H9 (cell line): Measurements from ENCODE around the gene SORCS2. TPM values are rescaled to one million over a fixed set of nuclear protein-coding genes. Genes with fewer than 3 reads are reported as not detected.
A peak's percentile ranks its signal among the peaks of the same experiment; 100 is the strongest.

Experiments
- DNase-seq: peaks from one replicate; pipeline ENCODE4 v3.0.0-alpha.2; 2017
- H2AFZ ChIP-seq: one replicate; pipeline ENCODE4 v1.6.1; 2013; ENCODE audit warnings: mild to moderate bottlenecking, low read length, control low read depth, moderate library complexity
- H2AK5ac ChIP-seq: 2 replicates; pipeline ENCODE4 v1.6.1; 2013; ENCODE audit warnings: low read length, control low read depth, mixed read lengths; ENCODE audit not compliant: insufficient read length
- H2BK120ac ChIP-seq: one replicate; pipeline ENCODE4 v1.6.1; 2013; ENCODE audit warnings: low read depth, mild to moderate bottlenecking, low read length, control low read depth, inconsistent platforms; ENCODE audit not compliant: poor library complexity, severe bottlenecking
- H2BK12ac ChIP-seq: 2 replicates; pipeline ENCODE4 v1.6.1; 2013; ENCODE audit warnings: low read length, control low read depth, mixed read lengths, low read depth; ENCODE audit not compliant: insufficient read length
- H2BK15ac ChIP-seq: 2 replicates; pipeline ENCODE4 v1.6.1; 2013; ENCODE audit warnings: low read depth, low read length, control low read depth
- H2BK20ac ChIP-seq: one replicate; pipeline ENCODE4 v1.6.1; 2013; ENCODE audit warnings: low read depth, mild to moderate bottlenecking, low read length, control low read depth, inconsistent platforms; ENCODE audit not compliant: poor library complexity, severe bottlenecking
- H2BK5ac ChIP-seq: 2 replicates; pipeline ENCODE4 v1.6.1; 2013; ENCODE audit warnings: low read length, control low read depth, mixed read lengths; ENCODE audit not compliant: insufficient read length
- H3K14ac ChIP-seq: 2 replicates; pipeline ENCODE4 v1.6.1; 2013; ENCODE audit warnings: low read length, control low read depth; ENCODE audit not compliant: insufficient read depth
- H3K18ac ChIP-seq: 2 replicates; pipeline ENCODE4 v1.6.1; 2013; ENCODE audit warnings: low read depth, mild to moderate bottlenecking, mixed read lengths, low read length, control low read depth; ENCODE audit not compliant: insufficient read length
- H3K23ac ChIP-seq: 2 replicates; pipeline ENCODE4 v1.6.1; 2013; ENCODE audit warnings: low read length, control low read depth, mixed read lengths, low read depth; ENCODE audit not compliant: insufficient read length
- H3K23me2 ChIP-seq: 2 replicates; pipeline ENCODE4 v1.6.1; 2013; ENCODE audit warnings: low read depth, mild to moderate bottlenecking, mixed read lengths, low read length, control low read depth; ENCODE audit not compliant: insufficient read length, poor library complexity, severe bottlenecking
- H3K27ac ChIP-seq: 2 replicates; pipeline ENCODE4 v1.5.1; 2013; ENCODE audit warnings: low read length, control low read depth, mixed read lengths, low read depth; ENCODE audit not compliant: insufficient read length
- H3K27me3 ChIP-seq: 2 replicates; pipeline ENCODE4 v1.6.1; 2013; ENCODE audit warnings: low read length, control low read depth, inconsistent platforms; ENCODE audit not compliant: insufficient read depth
- H3K4ac ChIP-seq: 2 replicates; pipeline ENCODE4 v1.6.1; 2013; ENCODE audit warnings: low read depth, mild to moderate bottlenecking, control low read depth, inconsistent platforms, low read length, moderate library complexity
- H3K4me1 ChIP-seq: 2 replicates; pipeline ENCODE4 v1.6.1; 2013; ENCODE audit warnings: low read length, control low read depth, inconsistent platforms; ENCODE audit not compliant: insufficient read depth
- H3K4me2 ChIP-seq: 2 replicates; pipeline ENCODE4 v1.6.1; 2013; ENCODE audit warnings: low read length, control low read depth, mixed read lengths; ENCODE audit not compliant: insufficient read length, insufficient read depth
- H3K56ac ChIP-seq: 2 replicates; pipeline ENCODE4 v1.6.1; 2013; ENCODE audit warnings: low read depth, mild to moderate bottlenecking, mixed read lengths, low read length, control low read depth; ENCODE audit not compliant: insufficient read length
- H3K79me1 ChIP-seq: 2 replicates; pipeline ENCODE4 v1.6.1; 2013; ENCODE audit warnings: low read depth, mild to moderate bottlenecking, moderate library complexity, low read length, control low read depth, inconsistent platforms; ENCODE audit not compliant: insufficient read depth, poor library complexity, severe bottlenecking
- H3K79me2 ChIP-seq: 2 replicates; pipeline ENCODE4 v1.6.1; 2013; ENCODE audit warnings: low read length, control low read depth, inconsistent platforms; ENCODE audit not compliant: insufficient read depth
- H3K9ac ChIP-seq: 2 replicates; pipeline ENCODE4 v1.6.1; 2013; ENCODE audit warnings: low read length, control low read depth, mixed read lengths; ENCODE audit not compliant: insufficient read length; ENCODE audit errors: extremely low read depth
- H3K9me3 ChIP-seq: one replicate; pipeline ENCODE4 v1.6.1; 2013; ENCODE audit warnings: low read depth, low read length, inconsistent platforms; ENCODE audit not compliant: control insufficient read depth
- H3T11ph ChIP-seq: one replicate; pipeline ENCODE4 v1.6.1; 2013; ENCODE audit warnings: mild to moderate bottlenecking, low read length, control low read depth, inconsistent platforms
- H4K20me1 ChIP-seq: one replicate; pipeline ENCODE4 v1.6.1; 2013; ENCODE audit not compliant: control insufficient read depth, insufficient read length, insufficient read depth
- H4K5ac ChIP-seq: 2 replicates; pipeline ENCODE4 v1.6.1; 2013; ENCODE audit warnings: low read depth, mild to moderate bottlenecking, mixed read lengths, low read length, control low read depth; ENCODE audit not compliant: insufficient read length
- H4K8ac ChIP-seq: replicated peaks from 2 replicates; pipeline ENCODE4 v1.6.1; 2013; ENCODE audit warnings: low read length, control low read depth, mixed read lengths, low read depth; ENCODE audit not compliant: insufficient read length
- H4K91ac ChIP-seq: 2 replicates; pipeline ENCODE4 v1.6.1; 2013; ENCODE audit warnings: low read depth, mild to moderate bottlenecking, moderate library complexity, mixed read lengths, low read length, control low read depth; ENCODE audit not compliant: insufficient read length
- H3K27ac Mint-ChIP-seq, 3 experiments: 2 replicates in 2 of 3; 3 replicates in 1 of 3; pipeline ENCODE4 v1.8.0; 2020 to 2021; ENCODE audit warnings: mixed read lengths in 3 of 3, mild to moderate bottlenecking in 1 of 3, moderate library complexity in 1 of 3
- H3K27me3 Mint-ChIP-seq: 2 replicates; pipeline ENCODE4 v1.8.0; 2021; ENCODE audit warnings: low read depth, mild to moderate bottlenecking, moderate library complexity, mixed read lengths
- H3K36me3 Mint-ChIP-seq, 3 experiments: 2 replicates in 2 of 3; 3 replicates in 1 of 3; pipeline ENCODE4 v1.8.0; 2020 to 2021; ENCODE audit warnings: low read depth in 3 of 3, mixed read lengths in 3 of 3; ENCODE audit not compliant: insufficient read depth in 1 of 3
- H3K4me1 Mint-ChIP-seq, 2 experiments: 2 replicates each; pipeline ENCODE4 v1.8.0; 2020; ENCODE audit warnings: mixed read lengths in 2 of 2
- H3K4me3 Mint-ChIP-seq, 2 experiments: 2 replicates in 1 of 2; 3 replicates in 1 of 2; pipeline ENCODE4 v1.8.0; 2020 to 2021; ENCODE audit warnings: mild to moderate bottlenecking in 2 of 2, mixed read lengths in 2 of 2, moderate library complexity in 1 of 2
- H3K9me3 Mint-ChIP-seq, 2 experiments: 2 replicates in 1 of 2; 3 replicates in 1 of 2; pipeline ENCODE4 v1.8.0; 2020; ENCODE audit warnings: mild to moderate bottlenecking in 2 of 2, mixed read lengths in 2 of 2, moderate library complexity in 1 of 2
- CTCF ChIP-seq: fragments of 200-600 bp; sonication (generic); conservative IDR thresholded peaks from 3 replicates; pipeline ENCODE4 v1.8.0; 2021; ENCODE audit warnings: antibody characterized with exemption, mild to moderate bottlenecking
- WGBS: extraction: QIAGEN DNeasy Blood & Tissue Kit; methylation state at CpG from one replicate; pipeline ENCODE4 v1.1.7; 2013; ENCODE audit warnings: missing lambda C conversion rate, low lambda C conversion rate, mixed read lengths; ENCODE audit not compliant: insufficient read length; ENCODE audit errors: extremely low coverage; 5-methylcytosine and 5-hydroxymethylcytosine counted together
- total RNA-seq: library from RNA; stranded (reverse); gene quantifications from 2 replicates; pipeline ENCODE4 v1.2.1, GENCODE V29; 2021

Gene SORCS2
- total RNA-seq, 1 experiment from 2014 or later = 0.57 TPM

DNA sequence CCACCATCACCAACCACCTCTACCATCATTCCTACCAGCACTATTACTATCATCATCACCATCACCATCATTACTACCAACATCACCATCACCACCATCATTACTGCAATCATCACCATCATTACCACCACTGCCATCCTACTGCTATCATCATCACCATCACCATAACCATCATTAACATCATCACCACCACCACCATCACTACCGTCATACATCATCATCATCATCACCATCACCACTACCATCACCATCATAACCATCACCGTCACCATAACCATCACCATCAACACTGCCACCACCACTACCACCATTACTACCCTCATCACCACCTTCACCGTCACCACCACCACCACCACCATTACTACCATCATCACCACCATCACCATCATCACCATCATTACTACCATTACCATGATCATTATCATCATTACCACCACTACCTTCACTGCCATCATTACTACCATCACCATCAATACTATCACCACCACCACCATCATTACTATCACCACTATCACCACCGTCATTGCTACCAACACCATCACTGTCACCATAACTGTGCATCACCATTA is 170.6 kb downstream of the SORCS2 start:
- Histone ChIP-seq H2AK5ac (no peak overlapping the region), H3K23ac (no peak overlapping the region), H3K23me2 (no peaks in the 10 kb centered on the region), H3K56ac (no peak overlapping the region), H3K27ac (no peak overlapping the region), H3K9ac (no peak overlapping the region), H4K8ac (no peak overlapping the region), H2BK12ac (no peak overlapping the region), H3K4me1 (peaks cover 4% of the 10 kb centered on the region; the same call in 1 of the 2 replicates), H3K4ac (no peak overlapping the region), H2BK5ac (no peak overlapping the region), H3K79me1 (no peaks in the 10 kb centered on the region), H2AFZ (no peak overlapping the region), H4K91ac (no peak overlapping the region), H3K79me2 (no peaks in the 10 kb centered on the region), H3K14ac (no peak overlapping the region), H2BK15ac (no peak overlapping the region), H4K20me1 (no peaks in the 10 kb centered on the region), H4K5ac (peak overlapping the region; percentile 6), H3K27me3 (no peaks in the 10 kb centered on the region), H2BK20ac (no peak overlapping the region), H3K9me3 (no peaks in the 10 kb centered on the region), H2BK120ac (no peak overlapping the region), H3T11ph (no peak overlapping the region), H3K4me2 (no peak overlapping the region), H3K18ac (no peak overlapping the region)
- Mint-ChIP-seq H3K4me3 (no peak overlapping the region), H3K36me3 (no peaks in the 10 kb centered on the region; a peak in 1 of 7 replicates), H3K27me3 (peaks cover 4% of the 10 kb centered on the region), H3K9me3 (peaks cover 0 to 2% of the 10 kb centered on the region in 2 experiments; a peak in 2 of 5 replicates), H3K4me1 (peaks cover 8 to 9% of the 10 kb centered on the region in 2 experiments), H3K27ac (no peak overlapping the region)
- 100% methylated on average over 2 of the region's 4 CpGs for WGBS
- DNase-seq = no peak
- no peak for TF ChIP-seq CTCF
